PC-9 (cell line): ENCODE data around the gene NOTCH4. TPM values are rescaled to one million over a fixed set of nuclear protein-coding genes. Genes with fewer than 3 reads are reported as not detected.

Source experiments
- BruUV-seq: library from RNA; stranded (reverse); fragments of 400-500 nt; replicated peaks from 2 replicates; lab custom pipeline; 2021; lab: Mats Ljungman, UMichigan
- CTCF ChIA-PET: fragments of 300-600 bp; sonication (Branson Sonifier 250); formaldehyde crosslinking; loops from one replicate; lab custom pipeline; 2022; ENCODE audit warnings: antibody characterized with exemption; lab: Charles Lee
- POLR2A ChIA-PET: fragments of 300-600 bp; sonication (Branson Sonifier 250); formaldehyde crosslinking; loops from one replicate; lab custom pipeline; 2022; ENCODE audit warnings: antibody characterized with exemption; ENCODE audit not compliant: unreplicated experiment; lab: Charles Lee
- DNase-seq, 2 experiments: peaks; one replicate each; pipeline versions ENCODE4 v3.0.0 to v3.0.0-alpha.2; 2015 to 2022; ENCODE audit warnings: mixed read lengths in 1 of 2
- H2AFZ ChIP-seq: fragments of 200-600 bp; sonication (generic); 2 replicates; pipeline ENCODE4 v1.8.1; 2017; ENCODE audit warnings: antibody characterized with exemption
- H3F3A ChIP-seq: fragments of 200-600 bp; sonication (generic); 2 replicates; pipeline ENCODE4 v1.8.1; 2017; ENCODE audit warnings: antibody characterized with exemption, mild to moderate bottlenecking, low read depth; ENCODE audit not compliant: insufficient read depth
- H3K27ac ChIP-seq: fragments of 200-600 bp; sonication (generic); 2 replicates; pipeline ENCODE4 v1.6.1; 2016; ENCODE audit warnings: mixed run types
- H3K27me3 ChIP-seq: fragments of 200-600 bp; sonication (generic); 2 replicates; pipeline ENCODE4 v1.6.1; 2016; ENCODE audit warnings: low read depth, mixed run types; ENCODE audit not compliant: insufficient read depth
- H3K36me3 ChIP-seq: fragments of 200-600 bp; sonication (generic); 2 replicates; pipeline ENCODE4 v1.6.1; 2016; ENCODE audit warnings: low read depth, mixed run types
- H3K4me1 ChIP-seq: fragments of 200-600 bp; sonication (generic); replicated peaks from 2 replicates; pipeline ENCODE4 v1.6.1; 2016; ENCODE audit warnings: mixed run types; ENCODE audit not compliant: insufficient read depth
- H3K4me2 ChIP-seq: fragments of 200-600 bp; sonication (generic); 2 replicates; pipeline ENCODE4 v1.6.1; 2017; ENCODE audit warnings: mixed run types
- H3K4me3 ChIP-seq: fragments of 200-600 bp; sonication (generic); 2 replicates; pipeline ENCODE4 v1.6.1; 2016; ENCODE audit warnings: mixed run types
- H3K79me2 ChIP-seq: fragments of 200-600 bp; sonication (generic); 2 replicates; pipeline ENCODE4 v1.6.1; 2017; ENCODE audit warnings: low read depth, mixed run types
- H3K9me2 ChIP-seq: fragments of 200-600 bp; sonication (generic); 2 replicates; pipeline ENCODE4 v1.8.1; 2017; ENCODE audit warnings: mild to moderate bottlenecking; ENCODE audit not compliant: insufficient read depth
- H3K9me3 ChIP-seq: fragments of 200-600 bp; sonication (generic); 2 replicates; pipeline ENCODE4 v1.8.1; 2016; ENCODE audit warnings: low read depth; ENCODE audit not compliant: insufficient read depth
- H4K20me1 ChIP-seq: fragments of 200-600 bp; sonication (generic); 2 replicates; pipeline ENCODE4 v1.8.1; 2017; ENCODE audit not compliant: insufficient read depth
- CTCF ChIP-seq: fragments of 200-600 bp; sonication (generic); conservative IDR thresholded peaks from 2 replicates; pipeline ENCODE4 v1.6.1; 2017; ENCODE audit warnings: mixed run types, antibody characterized with exemption, mild to moderate bottlenecking, moderate library complexity
- EZH2 ChIP-seq: fragments of 200-600 bp; sonication (generic); IDR thresholded peaks from 2 replicates; pipeline ENCODE4 v1.8.0; 2017; ENCODE audit warnings: antibody characterized with exemption, low read depth
- intact Hi-C: fragments of 100-400 bp; cut with micrococcal nuclease; formaldehyde crosslinking; loops from one replicate; pipeline ENCODE4 v1.10.0; 2022; ENCODE audit not compliant: unreplicated experiment
- microRNA-seq: library from miRNA; unstranded; fragments of <30 nt; microRNA quantifications from one replicate; pipeline ENCODE4 v1.2.0, GENCODE V29; 2021; ENCODE audit warnings: borderline number of aligned reads, borderline replicate concordance
- total RNA-seq: library from RNA; stranded (reverse); gene quantifications from 2 replicates; pipeline ENCODE4 v1.2.3, GENCODE V29; 2021

Gene NOTCH4
- total RNA-seq, 1 experiment from 2014 or later: 1.5 TPM

DNA sequence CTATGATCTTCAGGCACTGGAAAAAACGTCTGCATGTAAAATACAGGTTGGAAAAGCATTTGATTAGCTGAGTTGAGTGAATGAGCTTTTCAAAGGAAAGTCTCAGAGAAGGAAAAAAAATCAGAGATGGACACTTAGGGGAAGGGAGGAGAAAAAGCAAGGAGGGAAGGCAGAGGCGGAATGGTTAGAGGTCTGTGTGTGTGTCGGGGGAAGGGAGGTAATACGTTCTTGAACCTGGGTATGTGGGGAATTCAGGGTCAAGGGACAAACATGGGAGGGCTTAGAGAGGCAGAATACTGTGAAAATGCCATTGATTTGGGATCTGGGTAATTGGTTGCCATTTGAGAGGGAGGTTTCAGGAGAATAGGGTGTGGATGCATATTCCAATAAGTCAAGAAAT, 77.2 kb downstream of the NOTCH4 start:
- no peaks in the 10 kb centered on the region for H3K27me3 ChIP-seq
- no peaks in the 10 kb centered on the region for H4K20me1 ChIP-seq
- peak overlapping the region; percentile 11; the same call in 1 of the 2 replicates for H3K4me3 ChIP-seq
- peak overlapping the region; percentile 82 for H3K27ac ChIP-seq
- TF ChIP-seq CTCF: no peak
- TF ChIP-seq EZH2: no peak
- no peak for DNase-seq
- H3K4me2 ChIP-seq: peak overlapping the region; percentile 48
- H3K9me2 ChIP-seq: no peaks in the 10 kb centered on the region
- BruUV-seq: no TSS peak
- peak overlapping the region; percentile 47 for H2AFZ ChIP-seq
- peaks cover 32% of the 10 kb centered on the region; the same call in 1 of the 2 replicates for H3F3A ChIP-seq
- H3K79me2 ChIP-seq: no peaks in the 10 kb centered on the region
- intact Hi-C loops: no loop called here
- POLR2A ChIA-PET: interaction anchor here (0.5 kb wide), 1 partner anchor 8 kb away, joined by 6 read pairs; no protein-coding TSS in a partner anchor
- H3K9me3 ChIP-seq: no peaks in the 10 kb centered on the region
- CTCF ChIA-PET: no interaction called here
- H3K4me1 ChIP-seq: peaks cover 32% of the 10 kb centered on the region
- H3K36me3 ChIP-seq: no peaks in the 10 kb centered on the region

GRCh38 chr6:32146287-32146686, 77.6 kb downstream of the NOTCH4 start:
- H3K9me2 ChIP-seq: no peaks in the 10 kb centered on the region
- H3K27me3 ChIP-seq: no peaks in the 10 kb centered on the region
- intact Hi-C loops: no loop called here
- peak overlapping the region; percentile 82 for H3K27ac ChIP-seq
- no TSS peak for BruUV-seq
- POLR2A ChIA-PET: interaction anchor here (0.5 to 0.6 kb wide), 2 partner anchors 8 to 12 kb away, joined by 4 to 6 read pairs; no protein-coding TSS in a partner anchor
- peak overlapping the region; percentile 47 for H2AFZ ChIP-seq
- peaks cover 32% of the 10 kb centered on the region for H3K4me1 ChIP-seq
- H3F3A ChIP-seq: peaks cover 32% of the 10 kb centered on the region; the same call in 1 of the 2 replicates
- peak overlapping the region; percentile 11; the same call in 1 of the 2 replicates for H3K4me3 ChIP-seq
- H3K4me2 ChIP-seq: peak overlapping the region; percentile 48
- no peak for DNase-seq
- TF ChIP-seq CTCF (no peak), EZH2 (no peak)
- CTCF ChIA-PET: no interaction called here
- H3K36me3 ChIP-seq: no peaks in the 10 kb centered on the region
- H4K20me1 ChIP-seq: no peaks in the 10 kb centered on the region
- no peaks in the 10 kb centered on the region for H3K9me3 ChIP-seq
- no peaks in the 10 kb centered on the region for H3K79me2 ChIP-seq

Small RNA genes lying within 50 kb of the gene (microRNA-seq; reads per million reads assigned to microRNA genes)
- gene MIR6721: 3.4 reads per million
- not detected for gene MIR6833

Other genes starting within 250 kb of the NOTCH4 start
- gene C4A, start 242.0 kb downstream of the NOTCH4 start, total RNA-seq: 7.0 and 9.3 TPM in 2 replicates
- gene C4B, start 209.3 kb downstream of the NOTCH4 start, total RNA-seq: 7.5 and 8.3 TPM in 2 replicates
- gene CYP21A2, start 185.7 kb downstream of the NOTCH4 start, total RNA-seq: 0.33 TPM in 1 of 2 replicates, not detected in the other
- 15.1 and 22.1 TPM in 2 replicates for gene TNXB, start 114.7 kb downstream of the NOTCH4 start, total RNA-seq
- 87.2 and 102 TPM in 2 replicates for gene ATF6B, start 95.8 kb downstream of the NOTCH4 start, total RNA-seq
- gene FKBPL, start 93.8 kb downstream of the NOTCH4 start, total RNA-seq: 11.6 and 12.6 TPM in 2 replicates
- 12.6 and 15.9 TPM in 2 replicates for gene PRRT1, start 72.1 kb downstream of the NOTCH4 start, total RNA-seq
- gene PPT2, start 69.9 kb downstream of the NOTCH4 start, total RNA-seq: 38.2 and 42.5 TPM in 2 replicates
- 23.3 and 26.0 TPM in 2 replicates for gene EGFL8, start 59.5 kb downstream of the NOTCH4 start, total RNA-seq
- 58.9 and 61.7 TPM in 2 replicates for gene AGPAT1, start 48.0 kb downstream of the NOTCH4 start, total RNA-seq
- 45.6 and 51.3 TPM in 2 replicates for gene RNF5, start 45.7 kb downstream of the NOTCH4 start, total RNA-seq
- 18.1 and 20.4 TPM in 2 replicates for gene AGER, start 39.8 kb downstream of the NOTCH4 start, total RNA-seq
- gene PBX2, start 33.9 kb downstream of the NOTCH4 start, total RNA-seq: 88.2 and 89.3 TPM in 2 replicates
- 8.6 and 10.4 TPM in 2 replicates for gene GPSM3, start 31.4 kb downstream of the NOTCH4 start, total RNA-seq
- gene TSBP1, start 147.8 kb upstream of the NOTCH4 start, total RNA-seq: not detected in 2 replicates
- gene BTNL2, start 183.1 kb upstream of the NOTCH4 start, total RNA-seq: not detected in 2 replicates
- gene HLA-DRA, start 215.8 kb upstream of the NOTCH4 start, total RNA-seq: not detected in 2 replicates